H1 (cell line): ENCODE measurements around the gene SHISA8. TPM values are rescaled to one million over a fixed set of nuclear protein-coding genes. Genes with fewer than 3 reads are reported as not detected.

Experiments
- CTCF ChIA-PET: fragments of 300-600 bp; sonication (Branson Sonifier 250); formaldehyde crosslinking; loops from one replicate; lab custom pipeline; 2021; ENCODE audit not compliant: partially characterized antibody; lab: Charles Lee
- POLR2A ChIA-PET: fragments of 300-600 bp; sonication (Branson Sonifier 250); formaldehyde crosslinking; loops from one replicate; lab custom pipeline; 2021; ENCODE audit warnings: inconsistent platforms; ENCODE audit not compliant: partially characterized antibody; lab: Charles Lee
- DNase-seq, 2 experiments: peaks; one replicate each; pipeline versions ENCODE4 v3.0.0 to v3.0.0-alpha.2; 2010 to 2022; ENCODE audit warnings: low spot score in 2 of 2, low read depth in 1 of 2, mixed read lengths in 1 of 2
- FAIRE-seq: peaks from 2 replicates; lab custom pipeline; 2011; peaks lifted over from hg19 to GRCh38; lab: Jason Lieb, UNC
- H2AFZ ChIP-seq: 2 replicates; pipeline ENCODE4 v1.8.1; 2012; ENCODE audit warnings: low read length, inconsistent platforms
- H2AK5ac ChIP-seq: 2 replicates; pipeline ENCODE4 v1.6.1; 2013; ENCODE audit warnings: low read depth, low read length
- H2BK120ac ChIP-seq: replicated peaks from 2 replicates; pipeline ENCODE3; 2013; ENCODE audit warnings: low read depth, low read length, inconsistent platforms
- H2BK12ac ChIP-seq: 2 replicates; pipeline ENCODE4 v1.6.1; 2013; ENCODE audit warnings: low read depth, low read length
- H2BK15ac ChIP-seq: 2 replicates; pipeline ENCODE4 v1.6.1; 2013; ENCODE audit warnings: low read length
- H2BK20ac ChIP-seq: 2 replicates; pipeline ENCODE4 v1.6.1; 2013; ENCODE audit warnings: low read length
- H2BK5ac ChIP-seq: 2 replicates; pipeline ENCODE4 v1.6.1; 2013; ENCODE audit warnings: low read depth, low read length
- H3K14ac ChIP-seq: 2 replicates; pipeline ENCODE4 v1.6.1; 2013; ENCODE audit warnings: inconsistent platforms; ENCODE audit not compliant: insufficient read length
- H3K18ac ChIP-seq: 2 replicates; pipeline ENCODE4 v1.6.1; 2013; ENCODE audit warnings: low read length; ENCODE audit errors: extremely low read depth
- H3K23ac ChIP-seq: 2 replicates; pipeline ENCODE4 v1.6.1; 2013; ENCODE audit warnings: inconsistent platforms; ENCODE audit not compliant: insufficient read length
- H3K23me2 ChIP-seq: 2 replicates; pipeline ENCODE4 v1.6.1; 2013; ENCODE audit warnings: low read depth, low read length
- H3K27ac ChIP-seq: 2 replicates; pipeline ENCODE4 v1.6.1; 2011; ENCODE audit warnings: low read depth, low read length, inconsistent platforms
- H3K27me3 ChIP-seq, 4 experiments: replicated peaks in 1 of 4; 1 replicate in 1 of 4; 2 replicates in 3 of 4; pipeline versions ENCODE4 v1.6.1 to v1.8.1; 2011 to 2013; ENCODE audit warnings: low read length in 3 of 4, mild to moderate bottlenecking in 3 of 4, inconsistent platforms in 2 of 4, mixed read lengths in 2 of 4, moderate library complexity in 1 of 4; ENCODE audit not compliant: control insufficient read depth in 3 of 4, insufficient read depth in 3 of 4; ENCODE audit errors: extremely low read depth in 1 of 4
- H3K36me3 ChIP-seq, 4 experiments: 2 replicates each; pipeline versions ENCODE4 v1.6.1 to v1.8.1; 2011 to 2013; ENCODE audit warnings: mild to moderate bottlenecking in 4 of 4, low read length in 3 of 4, moderate library complexity in 2 of 4, control low read depth in 1 of 4, inconsistent platforms in 1 of 4; ENCODE audit not compliant: insufficient read depth in 4 of 4, control insufficient read depth in 2 of 4
- H3K4ac ChIP-seq: replicated peaks from 2 replicates; pipeline ENCODE3; 2013; ENCODE audit warnings: low read length, low read depth, mixed read lengths, inconsistent platforms; ENCODE audit not compliant: insufficient read length
- H3K4me1 ChIP-seq, 4 experiments: replicated peaks in 1 of 4; 1 replicate in 1 of 4; 2 replicates in 3 of 4; pipeline versions ENCODE4 v1.6.1 to v1.8.1; 2011 to 2013; ENCODE audit warnings: low read length in 3 of 4, inconsistent platforms in 2 of 4, mixed read lengths in 1 of 4; ENCODE audit not compliant: insufficient read depth in 4 of 4, control insufficient read depth in 3 of 4
- H3K4me2 ChIP-seq, 2 experiments: 2 replicates each; pipeline versions ENCODE4 v1.6.1 to v1.8.1; 2011 to 2013; ENCODE audit warnings: low read depth in 2 of 2, low read length in 2 of 2, control low read depth in 1 of 2, inconsistent platforms in 1 of 2, mild to moderate bottlenecking in 1 of 2; ENCODE audit not compliant: insufficient read depth in 1 of 2
- H3K4me3 ChIP-seq, 4 experiments: fragments of 200-600, 300-600 bp in 1 of 4; sonication (generic), shearing (Covaris generic), sonication (Bioruptor Twin) in 1 of 4; 2 replicates each; pipeline versions ENCODE4 v1.5.1 to v1.8.1; 2011 to 2016; ENCODE audit warnings: low read length in 4 of 4, low read depth in 3 of 4, control low read depth in 2 of 4, inconsistent platforms in 2 of 4, mild to moderate bottlenecking in 2 of 4, mixed read lengths in 1 of 4, moderate library complexity in 1 of 4; ENCODE audit not compliant: insufficient read depth in 2 of 4; ENCODE audit errors: extremely low read depth in 1 of 4
- H3K56ac ChIP-seq: replicated peaks from 2 replicates; pipeline ENCODE3; 2013; ENCODE audit warnings: low read depth, mild to moderate bottlenecking, mixed read lengths, low read length, inconsistent platforms; ENCODE audit not compliant: insufficient read length
- H3K79me1 ChIP-seq: 2 replicates; pipeline ENCODE4 v1.6.1; 2013; ENCODE audit warnings: low read depth, low read length, control low read depth
- H3K79me2 ChIP-seq, 2 experiments: 2 replicates each; pipeline versions ENCODE4 v1.6.1 to v1.8.1; 2012 to 2013; ENCODE audit warnings: low read length in 2 of 2, mild to moderate bottlenecking in 2 of 2, inconsistent platforms in 1 of 2; ENCODE audit not compliant: insufficient read depth in 2 of 2, control insufficient read depth in 1 of 2
- H3K9ac ChIP-seq, 4 experiments: replicated peaks in 1 of 4; 1 replicate in 1 of 4; 2 replicates in 3 of 4; pipeline versions ENCODE4 v1.6.1 to v1.8.1; 2011 to 2013; ENCODE audit warnings: low read depth in 3 of 4, low read length in 3 of 4, control low read depth in 2 of 4, mild to moderate bottlenecking in 2 of 4, moderate library complexity in 2 of 4, inconsistent platforms in 1 of 4; ENCODE audit errors: extremely low read depth in 1 of 4
- H3K9me3 ChIP-seq, 2 experiments: 2 replicates each; pipeline versions ENCODE4 v1.6.1 to v1.8.1; 2012 to 2013; ENCODE audit warnings: mild to moderate bottlenecking in 2 of 2, moderate library complexity in 2 of 2, control low read depth in 1 of 2, inconsistent platforms in 1 of 2, low read depth in 1 of 2, low read length in 1 of 2, mixed read lengths in 1 of 2; ENCODE audit not compliant: insufficient read depth in 2 of 2
- H4K20me1 ChIP-seq, 2 experiments: replicated peaks in 1 of 2; 2 replicates each; pipeline versions ENCODE3 to v1.8.1; 2011 to 2013; ENCODE audit warnings: inconsistent platforms in 2 of 2, low read length in 2 of 2, mild to moderate bottlenecking in 1 of 2; ENCODE audit not compliant: insufficient read depth in 2 of 2, control insufficient read depth in 1 of 2
- H4K5ac ChIP-seq: 2 replicates; pipeline ENCODE4 v1.6.1; 2013; ENCODE audit warnings: low read length, low read depth, mixed read lengths, inconsistent platforms; ENCODE audit not compliant: insufficient read length
- H4K8ac ChIP-seq: 2 replicates; pipeline ENCODE4 v1.8.0; 2013; ENCODE audit warnings: mild to moderate bottlenecking, moderate library complexity, low read length, inconsistent platforms; ENCODE audit not compliant: insufficient read depth; ENCODE audit errors: extremely low read depth
- H4K91ac ChIP-seq: replicated peaks from 2 replicates; pipeline ENCODE3; 2013; ENCODE audit warnings: low read length, mixed read lengths, inconsistent platforms; ENCODE audit not compliant: insufficient read length
- BCL11A ChIP-seq, 2 experiments: IDR thresholded peaks; one replicate each; pipeline ENCODE4 v1.6.1; 2011; ENCODE audit warnings: low read depth in 2 of 2, low read length in 2 of 2, mild to moderate bottlenecking in 2 of 2
- CHD1 ChIP-seq: IDR thresholded peaks from 2 replicates; pipeline ENCODE4 v1.6.1; 2012; ENCODE audit warnings: low read depth, low read length, improper control_type of control experiment
- EGR1 ChIP-seq: IDR thresholded peaks from 2 replicates; pipeline ENCODE4 v1.6.1; 2011; ENCODE audit warnings: low read depth, low read length, borderline replicate concordance
- GTF2F1 ChIP-seq: IDR thresholded peaks from 2 replicates; pipeline ENCODE4 v1.6.1; 2012; ENCODE audit warnings: low read depth, low read length, improper control_type of control experiment, borderline replicate concordance
- KDM4A ChIP-seq: IDR thresholded peaks from one replicate; pipeline ENCODE4 v1.7.1; 2012; ENCODE audit warnings: low read depth, mild to moderate bottlenecking, moderate library complexity, low read length, inconsistent platforms; ENCODE audit not compliant: severe bottlenecking
- RBBP5 ChIP-seq: IDR thresholded peaks from 2 replicates; pipeline ENCODE4 v1.7.1; 2012; ENCODE audit warnings: low read depth, mild to moderate bottlenecking, inconsistent platforms, low read length, moderate library complexity, borderline replicate concordance
- RNF2 ChIP-seq: fragments of 200-900, 300-1000 bp; sonication (generic); IDR thresholded peaks from 2 replicates; pipeline ENCODE4 v1.7.1; 2016; ENCODE audit warnings: borderline replicate concordance, low read depth, mild to moderate bottlenecking, antibody characterized with exemption, low read length; ENCODE audit not compliant: poor library complexity, severe bottlenecking; ENCODE audit errors: missing control alignments
- SIX5 ChIP-seq: IDR thresholded peaks from 2 replicates; pipeline ENCODE4 v1.6.1; 2011; ENCODE audit warnings: mild to moderate bottlenecking, low read depth, low read length
- SP1 ChIP-seq: IDR thresholded peaks from 2 replicates; pipeline ENCODE4 v1.6.1; 2011; ENCODE audit warnings: low read depth, low read length
- SP2 ChIP-seq: IDR thresholded peaks from 2 replicates; pipeline ENCODE4 v1.6.1; 2012; ENCODE audit warnings: mild to moderate bottlenecking, low read length, inconsistent platforms
- SRF ChIP-seq: IDR thresholded peaks from 2 replicates; pipeline ENCODE4 v1.6.1; 2011; ENCODE audit warnings: mild to moderate bottlenecking, low read depth, low read length, moderate library complexity
- ZNF274 ChIP-seq: IDR thresholded peaks from 2 replicates; pipeline ENCODE4 v1.7.0; 2012; ENCODE audit warnings: low read length, borderline replicate concordance; ENCODE audit errors: extremely low read depth
- WGBS, 2 experiments: shearing (Covaris generic) in 1 of 2; methylation state at CpG; one replicate each; pipeline versions ENCODE4 v1.1.6 to v1.1.7; 2013 to 2015; ENCODE audit warnings: low lambda C conversion rate in 2 of 2, mixed read lengths in 2 of 2, inconsistent platforms in 1 of 2, low coverage in 1 of 2, missing lambda C conversion rate in 1 of 2; ENCODE audit not compliant: insufficient replicate concordance in 2 of 2, insufficient coverage in 1 of 2, insufficient read length in 1 of 2; ENCODE audit errors: extremely low coverage in 1 of 2, missing lambda C conversion rate in 1 of 2; 5-methylcytosine and 5-hydroxymethylcytosine counted together
- polyA plus RNA-seq, 7 experiments: library from polyadenylated mRNA; depleted of rRNA in 3 of 7; stranded (reverse) in 5 of 7; unstranded in 2 of 7; fragments of >200 nt in 5 of 7; fragments of 200-250 nt in 2 of 7; gene quantifications; 1 replicate in 5 of 7; 2 replicates in 1 of 7; 4 replicates in 1 of 7; pipeline versions ENCODE4 v1.2.1 to v1.2.3, GENCODE V29; 2011 to 2013; ENCODE audit warnings: missing spikeins in 2 of 7, mixed read lengths in 2 of 7
- total RNA-seq: library from RNA; stranded (reverse); fragmentation: NEBNext Ultra II Directional; extraction: Animal tissue kit (Norgen Biotek cat#: 25700); gene quantifications from 2 replicates; pipeline ENCODE4 v1.2.1, GENCODE V29; 2021

Gene SHISA8
- total and polyA plus RNA-seq, 2 of the 8 experiments (the other 6 are each of a cell fraction or from before 2014, with no cell fraction given): 0.14 to 0.89 TPM

DNA sequence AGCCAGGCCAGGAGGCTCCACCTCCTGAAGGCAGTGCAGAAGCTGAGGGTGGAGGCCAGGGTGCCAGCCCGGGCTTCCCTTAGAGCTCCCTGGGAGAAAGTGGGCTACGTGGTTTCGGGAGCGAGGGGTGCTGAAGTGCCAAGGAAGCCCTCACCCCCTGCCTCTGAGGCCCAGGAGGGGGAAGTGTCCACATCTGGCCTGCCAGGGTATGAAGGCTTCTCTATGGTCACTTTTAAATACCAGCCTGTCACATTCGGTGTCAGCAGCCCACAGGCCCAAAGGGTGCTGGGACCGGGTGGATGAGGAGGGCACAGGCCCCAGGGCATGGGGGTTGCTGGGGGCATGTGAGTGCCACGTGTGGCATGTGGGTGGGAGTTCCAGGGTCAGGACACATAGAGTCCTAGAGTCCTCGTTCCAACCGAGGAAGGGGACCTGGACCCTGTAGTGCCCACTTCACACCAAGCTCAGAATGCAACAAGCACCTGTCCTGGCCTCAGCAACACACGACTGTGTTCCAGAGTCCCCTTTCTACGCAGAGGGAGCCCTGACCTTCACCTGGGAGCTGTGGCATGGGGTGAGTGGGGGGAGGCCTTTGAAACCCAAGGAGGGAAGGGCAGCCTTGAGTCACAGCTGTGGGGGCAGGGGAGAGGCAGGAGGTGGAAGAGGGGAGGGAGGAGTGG is 1.7 kb downstream of the SHISA8 start:
- Histone ChIP-seq H3K27me3 (peaks cover 77 to 98% (median 94%) of the 10 kb centered on the region in 4 experiments), H4K8ac (no peak overlapping the region)
- CTCF ChIA-PET: interaction anchor here (0.9 to 1.3 kb wide), 4 partner anchors 9 to 216 kb away, joined by 3 to 5 read pairs (median 4); no protein-coding TSS in a partner anchor
- no peak for TF ChIP-seq CHD1
- TF ChIP-seq EGR1: no peak
- no peak for TF ChIP-seq SRF
- no peak for TF ChIP-seq RNF2
- TF ChIP-seq GTF2F1: no peak
- TF ChIP-seq SIX5: no peak
- TF ChIP-seq SP1: no peak
- TF ChIP-seq RBBP5: no peak
- no peak for TF ChIP-seq SP2
- no peak for TF ChIP-seq BCL11A (IDR thresholded peaks at IDR 0.05; ENCODE audit: low read depth in 2 of 2, low read length in 2 of 2)
- TF ChIP-seq KDM4A: no peak
- TF ChIP-seq ZNF274: no peak

More for the DNA sequence above, 1.7 kb downstream of the SHISA8 start:
- Histone ChIP-seq H4K20me1 (peaks cover 13 to 28% of the 10 kb centered on the region in 2 experiments), H2BK12ac (peak overlapping the region; percentile 39; the same call in 1 of the 2 replicates), H3K23me2 (peaks cover 10% of the 10 kb centered on the region; the same call in 1 of the 2 replicates), H3K9ac (no peak overlapping the region), H3K56ac (no peak overlapping the region), H3K36me3 (peaks cover 0 to 16% (median 0%) of the 10 kb centered on the region in 4 experiments; a peak in 1 of 8 replicates), H4K5ac (no peak overlapping the region), H3K23ac (no peak overlapping the region), H3K4me1 (peaks cover 0 to 25% (median 12%) of the 10 kb centered on the region in 4 experiments; a peak in 6 of 7 replicates), H3K14ac (no peak overlapping the region), H3K9me3 (no peaks in the 10 kb centered on the region; a peak in 1 of 4 replicates), H2BK120ac (no peak overlapping the region), H2AFZ (no peak overlapping the region), H2BK15ac (peak overlapping the region; percentile 72; the same call in 1 of the 2 replicates), H3K79me2 (no peaks in the 10 kb centered on the region), H3K18ac (no peak overlapping the region; the same call in 1 of the 2 replicates), H3K4me3 (peak overlapping the region in 1 of 4 experiments; percentile 15; a peak in 1 of 8 replicates), H2BK20ac (no peak overlapping the region), H3K4ac (no peak overlapping the region), H2AK5ac (peak overlapping the region; percentile 70; the same call in 1 of the 2 replicates), H2BK5ac (no peak overlapping the region), H3K4me2 (peak overlapping the region; percentile 39 to 68; a peak in 2 of 4 replicates), H3K27ac (no peak overlapping the region), H3K79me1 (no peaks in the 10 kb centered on the region), H4K91ac (no peak overlapping the region)
- FAIRE-seq: no peak
- POLR2A ChIA-PET: interaction anchor here (0.7 to 1.3 kb wide), 4 partner anchors 13 to 33 kb away, joined by 3 to 4 read pairs (median 4); partner anchors contain the start of genes CENPM and TNFRSF13C
- WGBS, 2 experiments: 70% methylated on average over 9 of the region's 11 CpGs; no CpG with 5 or more reads in 1 of the 2 experiments
- DNase-seq: no peak
